Subcutaneous adipose tissue (tissue), 4 donors: Measurements from ENCODE around the gene SYNE3. TPM values are rescaled to one million over a fixed set of nuclear protein-coding genes. Genes with fewer than 3 reads are reported as not detected.

Experiments
- total RNA-seq, 4 donors: library from RNA; depleted of rRNA; stranded (reverse); fragments of >200 nt; gene quantifications; one replicate each; pipeline ENCODE4 v1.1.0, GENCODE V29; 2016
- TF ChIP-seq, protein P1 (sequence below): fragments of 450-650 bp; IDR thresholded peaks from one replicate; pipeline ENCODE4 v1.5.1; 2016; ENCODE audit warnings: low read depth, mild to moderate bottlenecking, control low read depth, antibody characterized with exemption, moderate library complexity

The SYNE3 gene
- total RNA-seq, 4 donors from 2014 or later, result 82.8 to 196 (median 136) TPM

DNA sequence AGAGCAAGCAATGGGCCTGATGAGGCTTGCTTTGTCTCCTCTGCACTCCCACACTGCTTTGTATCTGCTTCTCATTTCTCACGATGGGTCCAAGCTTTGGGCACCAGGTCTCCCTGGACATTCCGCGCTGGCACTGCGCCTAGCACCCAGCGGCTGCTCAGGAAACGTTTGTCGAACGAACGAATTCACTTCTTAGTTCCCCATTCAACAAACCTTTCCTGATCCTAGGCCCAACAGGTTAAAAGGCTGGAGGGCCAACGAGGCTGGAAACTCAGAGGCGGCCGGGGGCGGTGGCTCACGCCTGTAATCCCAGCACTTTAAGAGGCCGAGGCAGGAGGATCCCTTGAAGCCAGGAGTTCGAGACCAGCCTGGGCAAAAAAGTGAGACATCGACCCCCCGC, 17.4 kb upstream of the SYNE3 start:
- TF ChIP-seq, protein P1, sequence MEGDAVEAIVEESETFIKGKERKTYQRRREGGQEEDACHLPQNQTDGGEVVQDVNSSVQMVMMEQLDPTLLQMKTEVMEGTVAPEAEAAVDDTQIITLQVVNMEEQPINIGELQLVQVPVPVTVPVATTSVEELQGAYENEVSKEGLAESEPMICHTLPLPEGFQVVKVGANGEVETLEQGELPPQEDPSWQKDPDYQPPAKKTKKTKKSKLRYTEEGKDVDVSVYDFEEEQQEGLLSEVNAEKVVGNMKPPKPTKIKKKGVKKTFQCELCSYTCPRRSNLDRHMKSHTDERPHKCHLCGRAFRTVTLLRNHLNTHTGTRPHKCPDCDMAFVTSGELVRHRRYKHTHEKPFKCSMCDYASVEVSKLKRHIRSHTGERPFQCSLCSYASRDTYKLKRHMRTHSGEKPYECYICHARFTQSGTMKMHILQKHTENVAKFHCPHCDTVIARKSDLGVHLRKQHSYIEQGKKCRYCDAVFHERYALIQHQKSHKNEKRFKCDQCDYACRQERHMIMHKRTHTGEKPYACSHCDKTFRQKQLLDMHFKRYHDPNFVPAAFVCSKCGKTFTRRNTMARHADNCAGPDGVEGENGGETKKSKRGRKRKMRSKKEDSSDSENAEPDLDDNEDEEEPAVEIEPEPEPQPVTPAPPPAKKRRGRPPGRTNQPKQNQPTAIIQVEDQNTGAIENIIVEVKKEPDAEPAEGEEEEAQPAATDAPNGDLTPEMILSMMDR, result no peak

DNA sequence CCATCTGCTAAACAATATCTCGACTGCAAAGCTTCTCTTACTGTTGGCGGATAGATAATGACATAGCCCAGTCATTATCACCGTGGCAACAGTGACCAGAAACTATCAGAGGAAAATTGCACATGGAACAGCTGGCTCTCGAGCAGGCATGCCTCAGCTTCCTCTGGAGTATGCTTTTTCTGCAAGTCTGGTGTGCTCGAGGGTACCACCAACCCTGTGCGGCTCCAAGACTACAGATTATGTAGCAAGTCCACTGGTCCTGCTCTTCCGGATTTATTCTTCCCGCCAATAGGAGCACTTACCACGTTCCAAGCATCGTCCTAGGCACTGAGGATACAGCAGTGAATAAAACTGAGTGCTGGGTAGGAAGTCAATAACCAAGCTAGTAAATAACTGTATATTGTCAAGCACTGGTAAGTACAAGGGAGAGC, 17.0 kb upstream of the SYNE3 start:
- TF ChIP-seq, protein P1, result no peak

DNA sequence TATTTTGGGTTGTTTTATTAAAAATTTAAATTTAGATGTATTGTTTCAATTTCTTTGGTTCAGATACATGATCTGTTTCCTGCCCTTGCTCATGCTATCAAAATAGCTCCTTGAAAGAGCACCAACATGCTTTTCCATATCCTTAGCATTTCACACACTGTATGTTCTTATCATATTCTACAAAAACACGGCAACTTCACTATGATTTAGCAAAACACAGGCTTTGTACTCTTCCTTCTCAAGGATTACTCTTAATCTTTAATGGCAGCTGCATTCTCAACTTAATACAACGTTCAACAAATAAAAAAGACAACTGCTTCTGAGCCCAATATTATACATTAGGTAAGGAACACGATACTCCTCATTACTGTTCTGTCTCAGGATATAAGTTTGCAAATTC, 15.5 kb upstream of the SYNE3 start:
- TF ChIP-seq, protein P1, result no peak

DNA sequence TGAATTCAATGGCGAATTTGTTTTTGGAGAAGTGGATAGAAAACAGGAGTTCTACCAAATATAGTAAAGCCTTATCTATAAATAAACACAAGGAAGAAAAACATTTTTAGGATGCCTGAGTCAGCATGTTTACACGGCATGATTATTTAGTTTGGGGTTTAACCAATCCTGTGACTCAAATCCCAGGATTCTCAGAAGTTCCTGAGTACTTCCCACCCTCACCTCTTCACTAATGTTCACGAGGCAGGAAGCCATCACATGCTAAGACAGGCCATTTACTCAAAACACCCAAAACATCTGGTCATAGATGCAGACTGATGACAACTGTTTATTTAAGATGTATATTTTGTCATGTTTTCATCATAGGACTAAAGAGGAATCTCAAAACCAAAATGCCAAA, 15.0 kb upstream of the SYNE3 start:
- TF ChIP-seq, protein P1, result no peak

DNA sequence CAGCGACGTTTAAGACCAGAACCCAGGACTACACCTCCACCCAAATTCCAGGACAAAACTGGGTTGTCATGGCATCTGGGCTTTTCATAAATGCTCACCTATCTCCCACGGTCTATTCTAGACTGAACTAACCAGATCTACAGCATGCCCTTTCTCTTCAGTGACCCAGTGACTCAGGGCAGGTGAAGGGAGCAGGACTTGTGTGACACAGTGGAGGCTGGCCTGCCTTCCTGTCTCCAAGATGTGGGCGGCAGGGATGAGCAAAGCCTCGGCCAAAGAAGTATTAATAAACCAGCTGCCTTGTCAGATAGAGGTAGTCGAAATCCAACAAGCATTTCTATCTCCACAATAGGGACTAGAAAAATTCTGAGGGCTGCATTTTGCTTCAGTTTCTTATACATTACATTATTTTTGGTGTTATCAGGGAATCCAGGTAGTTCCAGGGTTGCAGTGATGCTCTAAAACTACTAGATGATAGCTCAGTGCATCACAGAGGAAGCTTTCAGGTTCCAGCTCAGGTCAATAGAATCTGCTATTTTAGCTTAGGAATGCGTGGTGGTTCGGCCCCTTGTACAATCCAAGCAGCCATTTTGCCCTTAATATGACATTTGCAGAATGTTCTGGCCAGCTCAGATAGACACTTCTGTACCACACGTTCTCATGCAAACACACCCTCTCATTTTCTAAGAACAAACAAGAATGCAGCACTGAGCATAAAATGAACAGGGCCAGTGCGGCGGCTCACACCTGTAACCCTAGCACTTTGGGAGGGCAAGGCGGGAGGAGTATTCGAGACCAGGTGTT, 14.2 kb upstream of the SYNE3 start:
- TF ChIP-seq, protein P1, result no peak

DNA sequence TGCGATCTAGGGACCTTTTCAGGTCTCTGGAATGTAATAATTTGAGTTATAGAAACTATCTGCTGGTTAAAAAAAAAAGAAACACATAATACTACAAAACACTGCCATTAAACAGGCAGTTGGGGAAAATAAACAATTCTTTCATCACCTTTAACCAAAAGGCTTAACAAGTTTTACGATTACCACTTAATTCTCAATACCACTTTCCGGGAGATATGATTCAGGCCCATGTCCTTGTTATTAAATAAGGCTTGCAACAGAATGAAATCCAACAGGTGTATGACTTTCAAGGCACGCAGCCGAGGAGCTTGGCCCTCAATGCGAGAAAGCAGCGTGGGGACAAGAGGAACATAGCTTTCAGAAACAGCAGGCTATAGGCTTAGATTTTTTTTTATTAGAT, 12.8 kb upstream of the SYNE3 start:
- TF ChIP-seq, protein P1, result no peak

DNA sequence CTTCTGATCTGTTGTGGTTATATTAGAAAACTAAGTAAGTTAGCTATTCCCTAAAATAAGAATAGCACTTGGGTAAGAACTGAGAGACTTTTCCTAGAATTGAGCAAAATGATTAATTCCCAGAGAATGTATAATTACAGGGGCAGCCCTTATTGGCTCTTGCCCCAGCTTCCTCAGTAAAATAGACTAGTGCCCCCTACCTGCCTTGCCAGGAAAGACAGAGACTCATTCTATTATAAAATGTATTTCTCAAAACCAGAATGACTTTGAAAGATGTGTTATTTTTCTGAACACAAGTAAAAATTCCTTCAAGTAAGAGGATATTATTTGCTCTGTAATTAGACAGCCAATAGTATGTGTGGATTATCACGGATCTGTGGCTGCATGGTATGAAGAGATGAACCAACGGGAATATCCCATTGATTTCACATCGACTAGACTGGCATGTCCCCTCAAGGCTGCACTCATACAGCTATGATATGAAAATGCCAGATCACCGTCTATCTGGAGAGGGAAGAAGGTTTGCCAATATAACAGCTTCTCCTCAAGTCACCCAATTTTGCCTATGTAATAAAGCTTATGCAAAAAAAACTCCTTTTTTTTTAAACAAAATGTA, 11.0 kb upstream of the SYNE3 start:
- TF ChIP-seq, protein P1, result no peak
